ENCODE measurements around the gene MYMX. TPM values are rescaled to one million over a fixed set of nuclear protein-coding genes. Genes with fewer than 3 reads are reported as not detected.

The MYMX gene
- total RNA-seq, 4 donors from 2014 or later = 0.95 TPM; not detected in 3

- intact Hi-C loops (cut with DNase I; ENCODE audit: low total_unique reads) (no loop called here), in situ Hi-C loops (cut with MboI; ENCODE audit: low pct_ligation_motif_present in 1 of 4, low pct_unique_long_range_greater_than_20kb in 1 of 4, low sequenced_read_pairs in 3 of 4) (no loop called here)
- no peaks in the 10 kb centered on the region for H3K9me3 ChIP-seq
- H3K36me3 ChIP-seq = no peaks in the 10 kb centered on the region
- 60% methylated on average over 9 of the region's 9 CpGs; no CpG with 5 or more reads in 1 of the 2 donors for WGBS, 2 donors (ENCODE audit: low coverage in 1 of 2)
- DNase-seq = no peak
- TF ChIP-seq EP300 (IDR thresholded peaks at IDR 0.05; ENCODE audit: low read depth) (no peak), CTCF (IDR thresholded peaks at IDR 0.05) (no peak), POLR2AphosphoS5 (IDR thresholded peaks at IDR 0.05) (no peak), POLR2A (IDR thresholded peaks at IDR 0.05) (no peak)
- H3K4me3 ChIP-seq = no peak overlapping the region
- H3K27ac ChIP-seq = no peak overlapping the region
- H3K27me3 ChIP-seq = no peaks in the 10 kb centered on the region
- peaks cover 0 to 5% (median 0%) of the 10 kb centered on the region in 4 donors for H3K4me1 ChIP-seq
Measured at GRCh38 chr6:44185953-44186634, 30.6 kb upstream of the MYMX start.

GRCh38 chr6:44186635-44187025 lies 30.1 kb upstream of the MYMX start:
- H3K4me3 ChIP-seq = no peak overlapping the region
- in situ Hi-C loops (cut with MboI; ENCODE audit: low pct_ligation_motif_present in 1 of 4, low pct_unique_long_range_greater_than_20kb in 1 of 4, low sequenced_read_pairs in 3 of 4) = no loop called here
- no peaks in the 10 kb centered on the region for H3K27me3 ChIP-seq
- intact Hi-C loops (cut with DNase I; ENCODE audit: low total_unique reads) = no loop called here
- H3K27ac ChIP-seq = no peak overlapping the region
- TF ChIP-seq POLR2AphosphoS5 (IDR thresholded peaks at IDR 0.05) (no peak), CTCF (IDR thresholded peaks at IDR 0.05) (no peak), POLR2A (IDR thresholded peaks at IDR 0.05) (no peak), EP300 (IDR thresholded peaks at IDR 0.05; ENCODE audit: low read depth) (no peak)
- H3K36me3 ChIP-seq = no peaks in the 10 kb centered on the region
- H3K4me1 ChIP-seq = peaks cover 0 to 5% (median 0%) of the 10 kb centered on the region in 4 donors
- no peaks in the 10 kb centered on the region for H3K9me3 ChIP-seq
- WGBS, 2 donors (ENCODE audit: low coverage in 1 of 2) = 84 to 100% methylated on average over 1 to 7 of the region's 7 CpGs
- DNase-seq = no peak

GRCh38 chr6:44188819-44189218 lies 27.9 kb upstream of the MYMX start:
- intact Hi-C loops (cut with DNase I; ENCODE audit: low total_unique reads) (no loop called here), in situ Hi-C loops (cut with MboI; ENCODE audit: low pct_ligation_motif_present in 1 of 4, low pct_unique_long_range_greater_than_20kb in 1 of 4, low sequenced_read_pairs in 3 of 4) (no loop called here)
- no peaks in the 10 kb centered on the region for H3K9me3 ChIP-seq
- no peaks in the 10 kb centered on the region for H3K36me3 ChIP-seq
- no peaks in the 10 kb centered on the region for H3K27me3 ChIP-seq
- H3K4me3 ChIP-seq = no peak overlapping the region
- H3K4me1 ChIP-seq = peaks cover 0 to 12% (median 3%) of the 10 kb centered on the region in 4 donors
- no peak for DNase-seq
- no peak for TF ChIP-seq EP300 (IDR thresholded peaks at IDR 0.05; ENCODE audit: low read depth)
- TF ChIP-seq POLR2A (IDR thresholded peaks at IDR 0.05) = no peak
- no peak overlapping the region for H3K27ac ChIP-seq
- WGBS, 2 donors (ENCODE audit: low coverage in 1 of 2) = 75 to 81% methylated on average over 2 of the region's 2 CpGs

DNA sequence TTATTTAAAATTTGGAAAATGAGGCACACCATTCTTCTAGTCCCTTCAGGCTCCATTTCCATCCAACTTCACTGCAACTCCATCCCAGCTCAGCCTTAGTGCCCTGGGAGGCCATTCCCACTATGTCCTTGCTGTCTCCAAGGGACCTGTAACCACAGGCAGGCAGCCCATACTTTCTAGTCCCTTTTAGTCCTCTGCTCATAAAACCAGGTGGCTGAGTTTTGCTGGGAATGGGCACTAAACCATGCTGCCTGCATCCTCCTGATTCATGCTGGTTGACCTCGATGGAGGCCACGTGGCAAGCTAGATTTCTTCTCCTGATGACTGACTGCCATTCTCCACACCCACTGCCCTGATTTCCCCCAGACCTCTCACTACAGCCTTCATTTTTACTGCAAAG lies 27.5 kb upstream of the MYMX start:
- 59% methylated on average over 2 of the region's 2 CpGs; no CpG with 5 or more reads in 1 of the 2 donors for WGBS, 2 donors (ENCODE audit: low coverage in 1 of 2)
- Histone ChIP-seq H3K36me3 (no peaks in the 10 kb centered on the region), H3K4me1 (peaks cover 0 to 12% (median 3%) of the 10 kb centered on the region in 4 donors), H3K9me3 (no peaks in the 10 kb centered on the region), H3K27ac (no peak overlapping the region), H3K4me3 (no peak overlapping the region), H3K27me3 (no peaks in the 10 kb centered on the region)
- intact Hi-C loops (cut with DNase I; ENCODE audit: low total_unique reads) = no loop called here
- no peak for DNase-seq
- in situ Hi-C loops (cut with MboI; ENCODE audit: low pct_ligation_motif_present in 1 of 4, low pct_unique_long_range_greater_than_20kb in 1 of 4, low sequenced_read_pairs in 3 of 4) = no loop called here
- TF ChIP-seq EP300 (IDR thresholded peaks at IDR 0.05; ENCODE audit: low read depth) = no peak
- no peak for TF ChIP-seq POLR2A (IDR thresholded peaks at IDR 0.05)
- no peak for TF ChIP-seq CTCF (IDR thresholded peaks at IDR 0.05)
- no peak for TF ChIP-seq POLR2AphosphoS5 (IDR thresholded peaks at IDR 0.05)
